NCI-H1105 treated with DMSO at 0.1 percent for 48 hours (cell line): ENCODE data around the gene LPP.

ENCODE experiments used
- DNase-seq: peaks from one replicate; lab custom pipeline; 2025; lab: John Stamatoyannopoulos, UW

The LPP gene

DNA sequence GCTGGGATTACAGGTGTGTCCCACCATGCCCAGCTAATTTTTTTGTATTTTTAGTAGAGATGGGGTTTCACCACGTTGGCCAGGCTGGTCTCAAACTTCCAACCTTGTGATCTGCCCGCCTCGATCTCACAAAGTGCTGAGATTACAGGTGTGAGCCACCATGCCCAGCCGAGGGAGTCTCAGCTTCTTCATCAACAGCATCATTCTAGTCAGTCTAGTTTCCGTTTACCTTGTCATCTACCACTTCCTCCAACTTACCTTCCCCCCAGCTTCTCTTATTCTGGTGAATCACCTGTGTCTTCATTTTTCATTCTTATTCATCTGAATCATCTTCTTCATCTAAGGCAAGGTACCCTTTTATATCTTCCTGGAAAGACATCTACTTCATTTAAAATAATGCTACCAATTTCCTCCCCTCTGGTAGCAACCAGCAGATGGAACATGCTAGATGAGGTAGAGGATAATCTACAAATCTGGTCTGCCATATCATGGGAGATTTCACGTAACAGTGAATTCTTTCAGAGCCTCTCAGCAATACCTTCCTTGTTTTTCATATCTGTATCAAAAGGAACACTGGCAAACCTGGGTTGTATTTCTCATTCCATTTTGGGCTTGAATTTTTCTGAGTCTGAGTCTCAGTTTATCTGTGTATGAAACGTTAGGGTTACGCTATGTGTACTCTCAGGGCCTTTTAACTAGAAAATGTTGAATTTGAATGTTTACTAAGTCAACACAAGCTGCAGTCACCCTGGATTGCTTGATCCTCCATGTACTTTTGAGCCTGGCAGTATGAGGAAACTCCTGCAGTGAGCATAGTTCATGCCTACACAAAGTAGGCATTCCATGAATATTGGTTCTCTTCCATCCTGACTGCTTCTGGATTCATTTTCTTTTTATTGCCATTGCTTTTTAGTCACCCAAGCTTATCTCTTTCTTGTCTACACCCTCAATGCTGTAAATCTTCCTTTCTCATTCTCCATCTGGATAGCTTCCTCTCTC is 16.8 kb downstream of the LPP start:
- DNase-seq, result no peak

GRCh38 chr3:188171682-188172467 is 17.9 kb downstream of the LPP start:
- no peak for DNase-seq

DNA sequence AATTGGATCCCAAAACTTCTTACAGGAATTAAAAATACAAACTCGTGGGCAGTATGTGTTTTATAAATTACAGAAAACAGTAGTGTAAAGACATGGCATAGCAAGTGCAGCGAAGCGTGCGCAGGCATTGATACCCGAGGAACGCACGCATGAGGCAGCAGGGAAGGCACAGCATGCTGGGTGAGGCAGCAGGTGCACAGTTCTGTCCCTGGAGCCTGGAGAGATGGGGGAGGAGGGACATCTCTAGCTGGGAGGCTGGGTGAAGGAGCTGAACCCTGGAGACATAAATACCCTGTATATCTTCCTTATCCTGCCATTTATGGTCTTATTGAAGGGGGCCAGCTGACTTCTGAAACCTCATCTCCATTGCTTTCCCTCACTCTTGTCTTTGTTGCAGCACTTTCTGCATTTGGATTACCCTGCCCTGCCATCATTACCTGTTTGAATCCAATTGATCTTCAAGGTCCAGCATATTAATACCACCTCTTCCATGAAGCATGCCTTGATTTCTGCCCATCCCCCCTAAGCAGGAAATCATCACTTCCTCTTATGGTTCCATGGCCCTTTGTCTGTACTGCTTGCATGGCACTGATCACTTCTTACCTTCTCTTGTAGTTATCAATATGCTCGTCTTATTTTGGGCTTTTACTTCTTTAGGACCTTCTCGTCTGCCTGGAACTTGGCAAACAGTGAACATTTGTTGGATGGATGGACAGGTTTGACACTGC is 20.5 kb downstream of the LPP start:
- DNase-seq, result no peak

GRCh38 chr3:188176476-188176875 is 22.5 kb downstream of the LPP start:
- no peak for DNase-seq

DNA sequence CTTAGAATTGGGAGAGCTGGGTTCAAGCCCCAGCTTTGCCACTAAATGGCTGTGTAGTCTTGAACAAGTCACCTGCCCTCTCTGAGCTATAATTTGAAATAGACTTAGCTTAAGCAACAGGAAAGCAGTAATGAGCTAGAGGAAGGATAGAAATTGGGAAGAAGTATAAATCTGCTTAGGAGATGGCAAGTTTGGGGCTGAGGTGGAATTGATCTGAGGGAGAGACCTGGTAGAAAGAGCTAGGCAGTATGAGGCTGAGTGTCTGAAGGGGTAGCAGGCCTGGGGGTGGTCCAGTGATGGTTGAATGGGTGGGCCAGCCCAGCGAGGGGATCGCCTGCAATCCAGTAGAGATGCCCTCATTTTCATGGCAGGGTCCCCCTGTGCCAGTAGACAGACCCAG is 22.9 kb downstream of the LPP start:
- DNase-seq, result no peak

DNA sequence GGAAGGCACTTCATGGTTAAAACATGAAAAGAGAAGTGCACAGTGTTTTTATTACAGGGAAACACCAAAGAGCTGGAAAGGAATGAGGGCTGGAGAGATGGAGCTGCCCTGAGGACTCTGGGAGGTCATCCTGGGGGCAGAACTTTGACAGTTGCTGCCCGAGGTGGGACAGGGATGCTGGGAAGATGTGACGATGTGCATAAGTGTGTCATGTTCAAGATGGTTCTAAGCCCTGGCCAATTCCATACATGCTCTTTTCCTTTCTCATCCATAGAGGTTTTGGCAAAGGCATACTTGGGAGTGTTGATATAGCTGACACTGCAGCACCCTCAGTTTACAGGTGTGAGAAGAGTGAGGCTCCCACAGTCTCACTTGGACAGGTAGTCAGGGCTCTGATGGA is 23.8 kb downstream of the LPP start:
- no peak for DNase-seq

- DNase-seq, result no peak
These were observed 24.5 kb downstream of the LPP start for GRCh38 chr3:188178293-188178936.

GRCh38 chr3:188179006-188179966 is 25.3 kb downstream of the LPP start:
- no peak for DNase-seq

DNA sequence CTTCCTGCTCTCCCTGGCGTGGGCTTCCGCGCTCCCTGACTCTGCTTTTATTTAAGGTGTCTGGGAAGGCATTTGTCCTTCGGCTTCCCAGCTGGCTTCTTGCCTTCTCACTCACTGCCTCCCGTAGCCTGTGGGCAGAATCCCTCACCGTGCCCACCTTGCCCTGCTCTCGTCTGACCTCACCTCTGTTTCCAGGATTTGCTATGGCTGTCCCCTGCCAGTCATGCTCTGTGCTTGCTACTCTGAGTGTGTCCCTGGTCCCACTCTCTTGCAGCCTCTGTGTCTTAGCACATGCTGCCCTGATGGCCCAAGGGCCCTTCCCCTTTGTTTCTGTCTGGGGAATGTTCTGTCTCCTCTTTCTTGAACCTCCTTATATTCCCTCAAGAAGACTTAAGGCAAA is 26.2 kb downstream of the LPP start:
- no peak for DNase-seq

DNA sequence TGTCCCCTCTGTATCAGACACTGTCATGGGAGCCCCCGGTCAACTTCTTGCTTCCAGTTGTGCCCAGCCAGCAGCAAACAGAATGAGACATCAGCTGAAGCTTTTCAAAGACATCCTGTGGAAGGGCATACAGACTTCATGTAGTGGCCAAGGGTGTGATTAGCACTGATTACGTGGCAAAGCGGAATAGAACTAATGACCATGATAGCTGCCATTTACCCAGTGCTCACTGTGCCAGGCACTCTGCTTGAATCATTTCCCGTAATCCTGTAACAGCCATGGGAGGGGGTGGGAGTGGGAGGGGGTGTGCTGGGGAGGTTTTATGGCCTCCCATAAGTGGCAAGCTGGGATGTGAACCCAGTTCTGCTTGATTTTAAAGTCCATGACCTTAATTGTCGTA is 29.5 kb downstream of the LPP start:
- no peak for DNase-seq

DNA sequence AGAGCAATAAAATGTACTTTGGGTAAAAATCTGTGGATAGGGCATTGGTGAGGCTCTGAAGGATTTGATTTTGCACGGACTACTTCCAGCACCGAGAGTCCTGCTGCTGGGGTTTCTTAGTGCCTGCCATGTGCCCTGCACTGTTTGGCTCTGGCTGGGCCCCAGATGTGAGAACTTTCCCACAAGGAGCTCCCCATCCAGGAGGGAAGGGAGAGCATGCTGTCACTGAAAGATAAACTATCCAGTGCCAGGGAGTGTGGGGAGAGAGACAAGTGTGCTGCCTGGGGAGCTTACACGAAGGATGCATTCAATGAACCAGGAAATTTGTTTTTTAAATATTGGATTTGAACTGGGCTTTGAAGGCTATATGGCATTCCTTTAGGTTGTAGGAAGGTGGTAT is 30.2 kb downstream of the LPP start:
- no peak for DNase-seq

- DNase-seq, result no peak
These were observed 30.7 kb downstream of the LPP start for GRCh38 chr3:188184649-188185048.

GRCh38 chr3:188185717-188186251 is 31.8 kb downstream of the LPP start:
- DNase-seq, result peak; percentile 41

DNA sequence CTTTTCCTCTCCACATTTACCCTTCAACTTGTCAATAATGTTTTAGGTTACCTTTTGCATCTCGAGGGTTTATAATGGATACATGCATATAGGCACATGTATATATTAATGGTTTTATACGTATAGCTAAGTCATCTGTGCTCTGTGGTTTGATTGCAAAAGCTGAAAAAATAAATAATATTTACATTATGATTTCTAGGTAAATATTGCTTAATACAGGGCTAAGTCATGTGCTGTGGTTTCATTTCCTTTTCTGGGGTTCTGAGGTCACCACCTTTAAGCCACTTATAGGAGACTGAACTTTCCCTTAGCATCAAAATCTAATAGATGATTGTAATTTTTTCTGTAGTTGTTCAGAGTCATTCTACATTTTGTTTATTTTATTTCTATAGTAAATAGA is 33.1 kb downstream of the LPP start:
- DNase-seq, result no peak

GRCh38 chr3:188188911-188189310 is 35.0 kb downstream of the LPP start:
- DNase-seq, result no peak

GRCh38 chr3:188191460-188191859 is 37.5 kb downstream of the LPP start:
- no peak for DNase-seq

- no peak for DNase-seq
These were observed 38.1 kb downstream of the LPP start for GRCh38 chr3:188192034-188192433.

- no peak for DNase-seq
These were observed 40.4 kb downstream of the LPP start for GRCh38 chr3:188194332-188194731.

- DNase-seq, result no peak
These were observed 42.5 kb downstream of the LPP start for GRCh38 chr3:188196232-188196990.

DNA sequence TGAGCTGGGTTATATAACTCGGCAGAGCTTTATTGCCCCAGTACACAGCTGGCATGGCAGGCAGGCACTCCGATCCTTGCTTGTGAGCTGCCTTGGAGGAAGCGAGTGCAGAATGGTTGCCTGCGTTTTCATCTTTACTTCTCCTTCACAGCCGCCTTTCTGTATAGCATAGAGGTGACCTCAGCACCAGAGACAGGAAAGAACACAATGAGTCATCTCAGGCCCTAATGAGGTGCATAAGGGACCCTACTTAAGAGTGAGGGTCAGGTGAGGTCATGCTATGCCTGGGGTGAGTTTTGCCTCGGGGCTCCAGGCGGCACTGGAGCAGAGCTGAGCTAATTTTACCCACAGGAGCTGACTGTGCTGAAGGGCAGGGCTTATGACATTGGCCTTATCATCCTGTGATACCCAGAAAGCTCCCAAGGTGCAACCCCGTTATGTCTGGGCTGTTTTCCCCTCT is 43.5 kb downstream of the LPP start:
- no peak for DNase-seq
